Neural progenitor cell (in vitro differentiated cells): ENCODE measurements around the gene EPN1. TPM values are rescaled to one million over a fixed set of nuclear protein-coding genes. Genes with fewer than 3 reads are reported as not detected.

Source experiments
- DNase-seq: peaks from one replicate; pipeline ENCODE4 v3.0.0-alpha.2; 2016; ENCODE audit warnings: low spot score
- H2AFZ ChIP-seq: fragments of 200-600 bp; sonication (generic); replicated peaks from 2 replicates; pipeline ENCODE4 v1.6.1; 2016; ENCODE audit warnings: antibody characterized with exemption
- H3F3A ChIP-seq: fragments of 200-600 bp; sonication (generic); 2 replicates; pipeline ENCODE4 v1.6.1; 2016; ENCODE audit warnings: antibody characterized with exemption, low read depth
- H3K27ac ChIP-seq: fragments of 200-600 bp; sonication (generic); 2 replicates; pipeline ENCODE4 v1.5.1; 2016; ENCODE audit warnings: mild to moderate bottlenecking
- H3K27me3 ChIP-seq: fragments of 200-600 bp; sonication (generic); 2 replicates; pipeline ENCODE4 v1.6.1; 2016; ENCODE audit warnings: mild to moderate bottlenecking, moderate library complexity
- H3K36me3 ChIP-seq: fragments of 200-600 bp; sonication (generic); 2 replicates; pipeline ENCODE4 v1.5.1; 2016
- H3K4me1 ChIP-seq: fragments of 200-600 bp; sonication (generic); 2 replicates; pipeline ENCODE4 v1.6.1; 2016; ENCODE audit warnings: mixed run types
- H3K4me2 ChIP-seq: fragments of 200-600 bp; sonication (generic); 2 replicates; pipeline ENCODE4 v1.6.1; 2016
- H3K4me3 ChIP-seq: fragments of 200-600 bp; sonication (generic); 2 replicates; pipeline ENCODE4 v1.5.1; 2016
- H3K79me2 ChIP-seq: fragments of 200-600 bp; sonication (generic); 2 replicates; pipeline ENCODE4 v1.6.1; 2016; ENCODE audit warnings: low read depth
- H3K9ac ChIP-seq: fragments of 200-600 bp; sonication (generic); 2 replicates; pipeline ENCODE4 v1.6.1; 2016
- H3K9me3 ChIP-seq: fragments of 200-600 bp; sonication (generic); 2 replicates; pipeline ENCODE4 v1.5.1; 2016; ENCODE audit warnings: low read depth
- H4K20me1 ChIP-seq: fragments of 200-600 bp; sonication (generic); 2 replicates; pipeline ENCODE4 v1.6.1; 2016; ENCODE audit warnings: low read depth
- H3K27ac Mint-ChIP-seq: 3 replicates; pipeline ENCODE4 v1.8.0; 2021; ENCODE audit warnings: mixed read lengths
- H3K27me3 Mint-ChIP-seq: 2 replicates; pipeline ENCODE4 v1.8.0; 2022; ENCODE audit warnings: low read depth, mild to moderate bottlenecking, inconsistent platforms, moderate library complexity, mixed read lengths; ENCODE audit not compliant: insufficient read depth
- H3K36me3 Mint-ChIP-seq: 3 replicates; pipeline ENCODE4 v1.8.0; 2021; ENCODE audit warnings: mixed read lengths
- H3K4me1 Mint-ChIP-seq: 3 replicates; pipeline ENCODE4 v1.8.0; 2021; ENCODE audit warnings: mixed read lengths
- H3K4me3 Mint-ChIP-seq: 3 replicates; pipeline ENCODE4 v1.8.0; 2021; ENCODE audit warnings: mild to moderate bottlenecking, moderate library complexity, mixed read lengths
- H3K9me3 Mint-ChIP-seq: 3 replicates; pipeline ENCODE4 v1.8.0; 2020; ENCODE audit warnings: mixed read lengths
- EZH2 ChIP-seq: fragments of 200-600 bp; sonication (generic); IDR thresholded peaks from 2 replicates; pipeline ENCODE4 v1.6.1; 2017; ENCODE audit warnings: antibody characterized with exemption, mild to moderate bottlenecking, moderate library complexity
- EZH2phosphoT487 ChIP-seq: fragments of 200-600 bp; sonication (generic); IDR thresholded peaks from 2 replicates; pipeline ENCODE4 v1.6.1; 2017; ENCODE audit warnings: antibody characterized with exemption
- total RNA-seq: library from RNA; depleted of rRNA; stranded (reverse); fragments of >200 nt; gene quantifications from 2 replicates; pipeline ENCODE4 v1.2.3, GENCODE V29; 2015; ENCODE audit warnings: low replicate concordance
- TF ChIP-seq, protein P1 (sequence below): fragments of 200-600 bp; sonication (generic); IDR thresholded peaks from 2 replicates; pipeline ENCODE4 v1.5.1; 2017; ENCODE audit warnings: antibody characterized with exemption, mild to moderate bottlenecking

EPN1 gene
- total RNA-seq, 1 donor from 2014 or later, result 16.1 TPM

DNA sequence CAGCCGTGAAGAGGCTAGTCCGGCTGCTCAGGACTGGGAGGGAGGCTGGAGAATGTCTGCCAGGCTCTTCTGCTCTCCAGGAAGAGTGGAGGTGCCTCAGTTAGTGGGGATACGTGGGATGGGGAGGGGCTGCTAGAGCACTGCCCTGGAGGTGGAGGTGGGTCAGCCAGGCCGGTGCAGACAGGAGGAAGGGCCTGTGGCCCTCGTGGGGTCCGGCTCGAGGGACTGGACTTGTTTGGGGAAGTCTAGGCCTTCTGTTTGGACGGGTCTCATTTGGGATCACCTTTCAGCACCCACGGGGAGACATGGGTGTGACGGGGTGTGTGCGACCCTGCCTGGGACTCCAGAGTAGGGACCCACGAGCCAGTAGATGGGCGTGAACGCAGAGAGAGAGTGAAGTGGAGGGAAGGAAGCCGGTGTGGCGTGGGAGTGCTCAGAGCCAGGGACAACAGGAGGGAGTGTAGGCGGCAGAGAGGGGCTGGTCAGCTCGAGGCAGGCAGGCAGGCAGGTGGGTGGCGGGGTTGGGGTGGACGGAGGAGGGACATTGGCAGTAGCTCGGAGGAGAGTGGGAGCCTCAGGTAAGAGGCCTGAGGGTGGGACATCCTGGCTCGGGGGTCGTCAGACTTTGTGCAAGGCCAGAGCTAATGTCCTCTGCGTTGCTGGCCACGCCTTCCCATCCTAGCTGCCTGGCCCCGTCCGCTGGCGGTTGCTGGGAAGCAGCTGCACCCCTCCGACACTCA is 11.5 kb downstream of the EPN1 start:
- H3K4me1 Mint-ChIP-seq, result no peaks in the 10 kb centered on the region
- Histone ChIP-seq H3K27me3 (no peaks in the 10 kb centered on the region), H3K79me2 (peaks cover 13% of the 10 kb centered on the region)

DNA sequence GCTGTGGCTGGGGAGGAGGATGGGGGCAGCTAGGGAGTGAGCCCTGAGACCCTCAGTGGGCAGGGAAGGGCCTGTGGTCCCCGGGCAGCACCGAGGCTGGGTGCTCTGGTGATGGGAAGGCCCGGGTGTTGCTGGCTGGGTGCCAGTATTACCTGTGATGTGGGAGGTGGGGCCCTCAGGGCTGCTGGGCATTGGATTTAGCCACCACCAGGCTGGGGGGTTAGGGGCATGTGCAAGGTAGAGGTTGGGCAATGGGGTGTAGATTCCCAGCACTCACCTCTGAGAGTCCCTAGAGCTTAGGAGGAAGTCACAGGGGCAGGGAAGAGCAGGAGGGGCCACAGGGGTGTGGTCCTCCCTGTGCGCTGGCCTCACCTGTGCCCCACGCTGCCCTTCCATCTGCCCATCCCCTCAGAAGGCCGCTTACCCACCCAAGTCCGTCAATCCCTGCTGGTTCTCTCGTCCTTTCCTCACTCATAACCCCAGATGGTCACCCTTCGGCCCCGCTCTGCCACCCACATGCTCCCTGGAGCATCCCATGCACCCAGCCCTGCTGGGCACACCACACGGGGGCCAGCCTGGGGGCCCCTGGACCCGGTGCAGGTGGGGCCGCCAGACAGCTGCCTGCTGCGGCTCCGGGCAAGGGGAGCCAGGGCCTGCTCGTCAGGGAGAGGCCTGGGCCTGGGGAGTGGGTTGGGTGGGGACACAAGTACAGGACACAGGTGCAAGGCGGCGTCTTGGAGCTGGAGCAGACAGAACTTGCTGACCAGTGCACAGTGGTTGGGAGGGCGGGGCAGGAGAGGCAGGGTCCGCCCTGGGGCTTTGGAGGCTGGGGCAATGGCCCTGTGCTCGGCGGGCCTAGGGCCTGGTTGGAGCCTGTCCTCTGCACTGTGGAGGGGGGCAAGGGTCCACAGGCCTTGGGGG is 12.5 kb downstream of the EPN1 start:
- no peaks in the 10 kb centered on the region for H3K4me1 ChIP-seq
- H3K4me2 ChIP-seq, result no peak overlapping the region
- TF ChIP-seq EZH2phosphoT487 (no peak), EZH2 (no peak)
- TF ChIP-seq, protein P1, sequence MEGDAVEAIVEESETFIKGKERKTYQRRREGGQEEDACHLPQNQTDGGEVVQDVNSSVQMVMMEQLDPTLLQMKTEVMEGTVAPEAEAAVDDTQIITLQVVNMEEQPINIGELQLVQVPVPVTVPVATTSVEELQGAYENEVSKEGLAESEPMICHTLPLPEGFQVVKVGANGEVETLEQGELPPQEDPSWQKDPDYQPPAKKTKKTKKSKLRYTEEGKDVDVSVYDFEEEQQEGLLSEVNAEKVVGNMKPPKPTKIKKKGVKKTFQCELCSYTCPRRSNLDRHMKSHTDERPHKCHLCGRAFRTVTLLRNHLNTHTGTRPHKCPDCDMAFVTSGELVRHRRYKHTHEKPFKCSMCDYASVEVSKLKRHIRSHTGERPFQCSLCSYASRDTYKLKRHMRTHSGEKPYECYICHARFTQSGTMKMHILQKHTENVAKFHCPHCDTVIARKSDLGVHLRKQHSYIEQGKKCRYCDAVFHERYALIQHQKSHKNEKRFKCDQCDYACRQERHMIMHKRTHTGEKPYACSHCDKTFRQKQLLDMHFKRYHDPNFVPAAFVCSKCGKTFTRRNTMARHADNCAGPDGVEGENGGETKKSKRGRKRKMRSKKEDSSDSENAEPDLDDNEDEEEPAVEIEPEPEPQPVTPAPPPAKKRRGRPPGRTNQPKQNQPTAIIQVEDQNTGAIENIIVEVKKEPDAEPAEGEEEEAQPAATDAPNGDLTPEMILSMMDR, result no peak
- no peak overlapping the region for H2AFZ ChIP-seq
- Mint-ChIP-seq H3K27ac (no peak overlapping the region), H3K4me1 (no peaks in the 10 kb centered on the region), H3K9me3 (no peaks in the 10 kb centered on the region), H3K36me3 (no peaks in the 10 kb centered on the region), H3K4me3 (peak overlapping the region; percentile 21), H3K27me3 (no peaks in the 10 kb centered on the region)
- H3K9me3 ChIP-seq, result no peaks in the 10 kb centered on the region
- H3F3A ChIP-seq, result no peaks in the 10 kb centered on the region
- DNase-seq, result no peak
- no peak overlapping the region for H3K4me3 ChIP-seq
- H3K27ac ChIP-seq, result no peak overlapping the region
- peaks cover 13% of the 10 kb centered on the region for H3K79me2 ChIP-seq
- H3K27me3 ChIP-seq, result no peaks in the 10 kb centered on the region
- H3K9ac ChIP-seq, result no peak overlapping the region
- H4K20me1 ChIP-seq, result peaks cover 15% of the 10 kb centered on the region
- no peaks in the 10 kb centered on the region for H3K36me3 ChIP-seq

More for the DNA sequence above, 11.5 kb downstream of the EPN1 start:
- Histone ChIP-seq H3K4me1 (no peaks in the 10 kb centered on the region), H2AFZ (no peak overlapping the region), H4K20me1 (peaks cover 15% of the 10 kb centered on the region), H3K27ac (no peak overlapping the region), H3K36me3 (no peaks in the 10 kb centered on the region), H3K4me3 (no peak overlapping the region), H3K9me3 (no peaks in the 10 kb centered on the region), H3F3A (no peaks in the 10 kb centered on the region), H3K4me2 (no peak overlapping the region), H3K9ac (no peak overlapping the region)
- DNase-seq, result no peak
- Mint-ChIP-seq H3K9me3 (no peaks in the 10 kb centered on the region), H3K4me3 (no peak overlapping the region), H3K27me3 (no peaks in the 10 kb centered on the region), H3K27ac (no peak overlapping the region), H3K36me3 (peaks cover 2% of the 10 kb centered on the region)
- TF ChIP-seq EZH2 (no peak), EZH2phosphoT487 (no peak)
- TF ChIP-seq, protein P1, result no peak

DNA sequence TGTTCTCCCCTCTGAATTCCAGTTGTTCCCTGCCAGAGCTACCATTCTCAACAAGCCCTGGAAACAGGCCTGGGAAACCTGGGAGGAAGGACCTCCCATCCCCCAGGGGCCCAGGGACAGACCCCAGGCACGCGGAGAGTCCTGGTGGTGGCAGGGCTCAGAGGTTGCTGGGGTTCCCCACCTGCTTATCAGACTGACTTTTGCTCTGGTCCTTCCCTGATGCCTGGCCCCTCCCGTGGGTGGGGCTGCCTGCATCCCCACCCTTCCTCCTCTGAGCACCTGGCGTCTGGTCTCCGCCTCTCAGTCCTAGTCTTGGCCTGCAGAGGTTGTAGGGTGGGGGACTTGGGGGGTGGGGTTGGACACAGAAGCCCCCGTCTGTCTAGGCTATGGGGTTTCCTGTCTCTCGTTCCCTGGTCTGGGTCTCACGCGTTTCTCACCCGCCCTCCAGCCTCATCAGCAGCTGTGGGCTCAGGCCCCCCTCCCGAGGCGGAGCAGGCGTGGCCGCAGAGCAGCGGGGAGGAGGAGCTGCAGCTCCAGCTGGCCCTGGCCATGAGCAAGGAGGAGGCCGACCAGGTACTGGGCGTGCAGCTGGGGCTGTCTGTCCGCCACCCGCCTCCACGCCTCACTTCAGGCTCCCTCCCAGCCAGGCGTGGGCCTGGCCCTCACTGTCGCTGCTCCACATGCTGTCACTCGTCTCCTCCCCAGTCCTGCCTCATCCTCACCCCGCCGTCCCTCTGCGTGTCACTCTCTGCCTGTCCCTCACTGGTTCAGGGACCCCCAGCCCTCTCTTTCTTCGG is 13.6 kb downstream of the EPN1 start:
- H3K36me3 Mint-ChIP-seq, result peaks cover 2% of the 10 kb centered on the region
- H3K4me2 ChIP-seq, result no peak overlapping the region
- no peak for DNase-seq
- no peaks in the 10 kb centered on the region for H3F3A ChIP-seq
- peaks cover 2% of the 10 kb centered on the region for H3K79me2 ChIP-seq
- no peaks in the 10 kb centered on the region for H3K4me1 ChIP-seq
- no peak overlapping the region for H3K27ac ChIP-seq
- H2AFZ ChIP-seq, result no peak overlapping the region
- no peaks in the 10 kb centered on the region for H3K36me3 ChIP-seq
- no peaks in the 10 kb centered on the region for H3K27me3 Mint-ChIP-seq
- H3K9ac ChIP-seq, result no peak overlapping the region
- peaks cover 13% of the 10 kb centered on the region for H4K20me1 ChIP-seq
- H3K4me3 ChIP-seq, result no peak overlapping the region
- no peaks in the 10 kb centered on the region for H3K9me3 Mint-ChIP-seq
- no peak overlapping the region for H3K27ac Mint-ChIP-seq
- TF ChIP-seq, protein P1, result no peak
- no peak for TF ChIP-seq EZH2phosphoT487
- TF ChIP-seq EZH2, result no peak
- no peaks in the 10 kb centered on the region for H3K9me3 ChIP-seq
- H3K4me3 Mint-ChIP-seq, result peak overlapping the region; percentile 43
- no peaks in the 10 kb centered on the region for H3K4me1 Mint-ChIP-seq
- H3K27me3 ChIP-seq, result no peaks in the 10 kb centered on the region
